ENCODE data around the gene ZNF165.

Gene ZNF165

DNA sequence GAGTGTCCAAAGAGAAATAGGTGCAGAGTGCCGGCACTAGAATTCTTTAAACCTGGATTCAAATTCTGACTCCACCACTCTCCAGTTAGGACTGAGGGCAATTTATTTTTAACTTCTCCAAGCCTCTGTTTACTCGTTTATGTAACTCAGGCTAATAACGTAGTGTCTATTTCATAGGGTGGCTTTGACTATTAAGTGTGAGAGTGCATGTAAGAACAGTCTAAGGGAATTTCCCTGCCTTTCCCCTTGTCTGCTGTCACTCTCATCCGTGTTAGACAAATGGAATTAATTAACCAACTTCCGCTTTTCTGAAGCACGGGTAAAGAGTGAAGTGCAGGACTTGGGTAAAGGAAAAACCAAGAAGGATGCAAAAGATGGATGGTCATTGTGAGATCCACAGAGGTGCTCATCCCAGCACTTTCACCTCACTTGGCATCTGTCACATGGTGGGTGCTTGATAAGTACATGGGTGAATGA, 57.2 kb downstream of the ZNF165 start:
- TF ChIP-seq, protein P1, sequence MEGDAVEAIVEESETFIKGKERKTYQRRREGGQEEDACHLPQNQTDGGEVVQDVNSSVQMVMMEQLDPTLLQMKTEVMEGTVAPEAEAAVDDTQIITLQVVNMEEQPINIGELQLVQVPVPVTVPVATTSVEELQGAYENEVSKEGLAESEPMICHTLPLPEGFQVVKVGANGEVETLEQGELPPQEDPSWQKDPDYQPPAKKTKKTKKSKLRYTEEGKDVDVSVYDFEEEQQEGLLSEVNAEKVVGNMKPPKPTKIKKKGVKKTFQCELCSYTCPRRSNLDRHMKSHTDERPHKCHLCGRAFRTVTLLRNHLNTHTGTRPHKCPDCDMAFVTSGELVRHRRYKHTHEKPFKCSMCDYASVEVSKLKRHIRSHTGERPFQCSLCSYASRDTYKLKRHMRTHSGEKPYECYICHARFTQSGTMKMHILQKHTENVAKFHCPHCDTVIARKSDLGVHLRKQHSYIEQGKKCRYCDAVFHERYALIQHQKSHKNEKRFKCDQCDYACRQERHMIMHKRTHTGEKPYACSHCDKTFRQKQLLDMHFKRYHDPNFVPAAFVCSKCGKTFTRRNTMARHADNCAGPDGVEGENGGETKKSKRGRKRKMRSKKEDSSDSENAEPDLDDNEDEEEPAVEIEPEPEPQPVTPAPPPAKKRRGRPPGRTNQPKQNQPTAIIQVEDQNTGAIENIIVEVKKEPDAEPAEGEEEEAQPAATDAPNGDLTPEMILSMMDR (IDR thresholded peaks at IDR 0.05; ENCODE audit: poor library complexity, severe bottlenecking), result no peak
- no peak for DNase-seq (ENCODE audit: low spot score)

More for the DNA sequence above, 57.2 kb downstream of the ZNF165 start:
- no peaks in the 10 kb centered on the region for H3K9me3 ChIP-seq (ENCODE audit: severe bottlenecking)
- H3K27ac ChIP-seq (ENCODE audit: poor library complexity, severe bottlenecking), result peak overlapping the region; percentile 66
- peaks cover 10% of the 10 kb centered on the region for H3K4me1 ChIP-seq (ENCODE audit: insufficient read depth, poor library complexity, severe bottlenecking)
- H3K36me3 ChIP-seq (ENCODE audit: low read depth), result peaks cover 16% of the 10 kb centered on the region
- no peak for ATAC-seq (ENCODE audit: low read depth)
- peak overlapping the region; percentile 55 for H3K4me3 ChIP-seq (ENCODE audit: severe bottlenecking)
- no peaks in the 10 kb centered on the region for H3K27me3 ChIP-seq (ENCODE audit: insufficient read depth, poor library complexity, severe bottlenecking)

Measured in RWPE2 (cell line).